A549 (cell line): ENCODE data around the gene ATL2. TPM values are rescaled to one million over a fixed set of nuclear protein-coding genes. Genes with fewer than 3 reads are reported as not detected.
A peak's percentile ranks its signal among the peaks of the same experiment; 100 is the strongest.
"Not testable (repeated sequence)": the region's sequence is repeated elsewhere in the genome, so short reads cannot be mapped to it uniquely, and the experiment has no call there.

Experiments used
- ATAC-seq, 2 experiments: fragments of 200-7000 bp in 1 of 2; fragments of >200 bp in 1 of 2; cut with Nextera tagmentation in 1 of 2; cut with Tn5 transposase in 1 of 2; 3 replicates each; pipeline versions ENCODE4 v1.8.0 to v1.9.1; 2018 to 2020; ENCODE audit warnings: mild to moderate bottlenecking in 1 of 2, moderate library complexity in 1 of 2
- CTCF ChIA-PET: fragments of 300-600 bp; sonication (Branson Sonifier 250); formaldehyde crosslinking; extraction: SDS; loops from one replicate; lab custom pipeline; 2021; ENCODE audit warnings: antibody characterized with exemption, inconsistent platforms; lab: Yijun Ruan, JAX
- POLR2A ChIA-PET: fragments of 350-600 bp; formaldehyde crosslinking; extraction: SDS; loops from one replicate; lab custom pipeline; 2021; ENCODE audit warnings: antibody characterized with exemption, inconsistent platforms; lab: Yijun Ruan, JAX
- DNase-seq, 2 experiments: peaks; one replicate each; pipeline versions ENCODE4 v3.0.0 to v3.0.0-alpha.2; 2011 to 2016; ENCODE audit warnings: low read depth in 1 of 2, low spot score in 1 of 2
- FAIRE-seq: peaks from 2 replicates; lab custom pipeline; 2011; peaks lifted over from hg19 to GRCh38; lab: Jason Lieb, UNC
- H3K27ac ChIP-seq, 2 experiments: fragments of >200 bp; sonication (Bioruptor Twin); formaldehyde crosslinking; 3 replicates each; pipeline ENCODE4 v1.5.1; 2016 to 2017
- H3K4me1 ChIP-seq: fragments of >200 bp; sonication (Bioruptor Twin); formaldehyde crosslinking; 3 replicates; pipeline ENCODE4 v1.6.1; 2016
- H3K4me2 ChIP-seq: fragments of >200 bp; sonication (Bioruptor Twin); formaldehyde crosslinking; 3 replicates; pipeline ENCODE4 v1.6.1; 2016
- H3K4me3 ChIP-seq: fragments of >200 bp; sonication (Bioruptor Twin); formaldehyde crosslinking; 3 replicates; pipeline ENCODE4 v1.5.1; 2016
- H3K9me3 ChIP-seq: fragments of >200 bp; sonication (Bioruptor Twin); formaldehyde crosslinking; 3 replicates; pipeline ENCODE4 v1.6.1; 2016
- CEBPB ChIP-seq, 2 experiments: fragments of >200 bp in 1 of 2; sonication (Bioruptor Twin) in 1 of 2; formaldehyde crosslinking in 1 of 2; IDR thresholded peaks; 2 replicates each; pipeline ENCODE4 v1.6.1; 2012 to 2016
- CHD2 ChIP-seq: fragments of 150-350 bp; IDR thresholded peaks from 2 replicates; pipeline ENCODE4 v1.6.1; 2014; ENCODE audit warnings: low read length; ENCODE audit not compliant: partially characterized antibody
- CTCF ChIP-seq: fragments of >200 bp; sonication (Bioruptor Twin); formaldehyde crosslinking; IDR thresholded peaks from 3 replicates; pipeline ENCODE4 v1.5.1; 2016
- ESRRA ChIP-seq: fragments of 150-350 bp; IDR thresholded peaks from 2 replicates; pipeline ENCODE4 v1.6.1; 2014; ENCODE audit warnings: mild to moderate bottlenecking, low read length, borderline replicate concordance
- FOSB ChIP-seq: fragments of 250-450 bp; sonication (Bioruptor Pico); IDR thresholded peaks from 2 replicates; pipeline ENCODE4 v1.5.0; 2020; ENCODE audit warnings: mild to moderate bottlenecking, moderate library complexity
- FOSL2 ChIP-seq, 2 experiments: fragments of 450-650 bp in 1 of 2; fragments of >200 bp in 1 of 2; sonication (Bioruptor Twin) in 1 of 2; formaldehyde crosslinking; IDR thresholded peaks; 2 replicates each; pipeline versions ENCODE4 v1.5.0 to v1.6.1; 2016 to 2020; ENCODE audit warnings: mild to moderate bottlenecking in 1 of 2, moderate library complexity in 1 of 2
- FOXS1 ChIP-seq: fragments of 250-450 bp; sonication (Bioruptor Pico); IDR thresholded peaks from 2 replicates; pipeline ENCODE4 v1.5.0; 2020; ENCODE audit warnings: mild to moderate bottlenecking, moderate library complexity
- GATA3 ChIP-seq: IDR thresholded peaks from 2 replicates; pipeline ENCODE4 v1.6.1; 2012; ENCODE audit warnings: borderline replicate concordance
- HOXB13 ChIP-seq: fragments of 250-450 bp; sonication (Bioruptor Pico); IDR thresholded peaks from 2 replicates; pipeline ENCODE4 v1.5.0; 2020; ENCODE audit warnings: low read depth, mild to moderate bottlenecking, moderate library complexity
- JUN ChIP-seq, 2 experiments: fragments of >200 bp; sonication (Bioruptor Twin); formaldehyde crosslinking; IDR thresholded peaks; 2 replicates in 1 of 2; 3 replicates in 1 of 2; pipeline ENCODE4 v1.6.1; 2016 to 2017
- MAFK ChIP-seq: fragments of 450-650 bp; IDR thresholded peaks from 2 replicates; pipeline ENCODE4 v1.6.1; 2014; ENCODE audit not compliant: partially characterized antibody
- MAZ ChIP-seq: fragments of 150-350 bp; IDR thresholded peaks from 2 replicates; pipeline ENCODE4 v1.6.1; 2014; ENCODE audit warnings: antibody characterized with exemption, low read depth, low read length, borderline replicate concordance
- MYC ChIP-seq: IDR thresholded peaks from 2 replicates; pipeline ENCODE4 v1.6.1; 2012; ENCODE audit warnings: mild to moderate bottlenecking, inconsistent platforms, low read length, improper control_type of control experiment, borderline replicate concordance
- NR3C1 ChIP-seq: fragments of >200 bp; sonication (Bioruptor Twin); formaldehyde crosslinking; IDR thresholded peaks from 3 replicates; pipeline ENCODE4 v1.6.1; 2017
- PHF8 ChIP-seq: fragments of 200-600 bp; sonication (generic); IDR thresholded peaks from 2 replicates; pipeline ENCODE4 v1.6.1; 2016; ENCODE audit warnings: low read depth, mild to moderate bottlenecking, antibody characterized with exemption, moderate library complexity, borderline replicate concordance
- POLR2A ChIP-seq: IDR thresholded peaks from 2 replicates; pipeline ENCODE4 v1.6.1; 2012; ENCODE audit warnings: mild to moderate bottlenecking, low read length
- POLR2AphosphoS2 ChIP-seq: conservative IDR thresholded peaks from 2 replicates; pipeline ENCODE4 v1.6.1; 2012; ENCODE audit warnings: low read length, improper control_type of control experiment, inconsistent platforms
- RAD21 ChIP-seq, 2 experiments: fragments of >200 bp in 1 of 2; sonication (Bioruptor Twin) in 1 of 2; formaldehyde crosslinking in 1 of 2; IDR thresholded peaks in 1 of 2; conservative IDR thresholded peaks in 1 of 2; 2 replicates in 1 of 2; 3 replicates in 1 of 2; pipeline ENCODE4 v1.6.1; 2012 to 2018; ENCODE audit warnings: inconsistent platforms in 1 of 2
- RNF2 ChIP-seq: fragments of 200-600 bp; sonication (generic); IDR thresholded peaks from 2 replicates; pipeline ENCODE4 v1.6.1; 2016; ENCODE audit warnings: low read depth, mild to moderate bottlenecking, antibody characterized with exemption, moderate library complexity, borderline replicate concordance
- SMC3 ChIP-seq: fragments of >200 bp; sonication (Bioruptor Twin); formaldehyde crosslinking; IDR thresholded peaks from 3 replicates; pipeline ENCODE4 v1.6.1; 2018; ENCODE audit warnings: inconsistent platforms
- USF2 ChIP-seq: fragments of 450-650 bp; IDR thresholded peaks from 2 replicates; pipeline ENCODE4 v1.6.1; 2014; ENCODE audit warnings: antibody characterized with exemption
- ZC3H11A ChIP-seq: fragments of 450-650 bp; IDR thresholded peaks from 2 replicates; pipeline ENCODE4 v1.6.1; 2014; ENCODE audit warnings: antibody characterized with exemption, mild to moderate bottlenecking
- ZFP36 ChIP-seq: fragments of 450-650 bp; IDR thresholded peaks from 2 replicates; pipeline ENCODE4 v1.6.1; 2014; ENCODE audit warnings: borderline replicate concordance; ENCODE audit not compliant: partially characterized antibody
- ZNF302 ChIP-seq: fragments of 250-450 bp; sonication (Bioruptor Pico); IDR thresholded peaks from 2 replicates; pipeline ENCODE4 v1.9.0; 2021; ENCODE audit warnings: inconsistent platforms, mild to moderate bottlenecking, moderate library complexity
- ZSCAN20 ChIP-seq: fragments of 250-450 bp; sonication (Bioruptor Pico); IDR thresholded peaks from 2 replicates; pipeline ENCODE4 v1.8.0; 2022; ENCODE audit warnings: mild to moderate bottlenecking, moderate library complexity
- WGBS: methylation state at CpG from one replicate; pipeline ENCODE4 v1.1.6; 2017; ENCODE audit errors: missing lambda C conversion rate; 5-methylcytosine and 5-hydroxymethylcytosine counted together
- polyA plus RNA-seq, 4 experiments: library from polyadenylated mRNA; depleted of rRNA in 3 of 4; stranded (reverse); fragments of >200 nt; fragmentation: RNase III in 1 of 4; extraction: RNeasy Plus Mini Kit Qiagen cat#74134 plus additional on column Dnase treatment in 1 of 4; gene quantifications; 2 replicates in 3 of 4; 3 replicates in 1 of 4; pipeline ENCODE4 v1.2.3, GENCODE V29; 2011 to 2017
- TF ChIP-seq, protein P1 (sequence below): IDR thresholded peaks from 2 replicates; pipeline ENCODE4 v1.6.1; 2012; ENCODE audit warnings: low read depth, borderline replicate concordance

ATL2 gene
- polyA plus RNA-seq, 2 of the 4 experiments (the other 2 are of a cell fraction) = 77.6 to 85.3 TPM

- H3K4me3 ChIP-seq = no peak overlapping the region
- FAIRE-seq (no peak), ATAC-seq (no peak), DNase-seq (no peak)
- no peak overlapping the region for H3K4me2 ChIP-seq
- no peak overlapping the region for H3K27ac ChIP-seq
- no peaks in the 10 kb centered on the region for H3K9me3 ChIP-seq
- H3K4me1 ChIP-seq = no peaks in the 10 kb centered on the region
- TF ChIP-seq MAZ = no peak
- TF ChIP-seq MAFK = peak; percentile 92
- POLR2A ChIA-PET = interaction anchor here (0.7 kb wide), 1 partner anchor 42 kb away, joined by 3 read pairs; no protein-coding TSS in a partner anchor
- CTCF ChIA-PET = interaction anchor here (0.6 to 1.7 kb wide), 4 partner anchors 54 to 932 kb away, joined by 3 to 5 read pairs (median 4); no protein-coding TSS in a partner anchor
These were observed 54.7 kb downstream of the ATL2 start for GRCh38 chr2:38322224-38322914.

DNA sequence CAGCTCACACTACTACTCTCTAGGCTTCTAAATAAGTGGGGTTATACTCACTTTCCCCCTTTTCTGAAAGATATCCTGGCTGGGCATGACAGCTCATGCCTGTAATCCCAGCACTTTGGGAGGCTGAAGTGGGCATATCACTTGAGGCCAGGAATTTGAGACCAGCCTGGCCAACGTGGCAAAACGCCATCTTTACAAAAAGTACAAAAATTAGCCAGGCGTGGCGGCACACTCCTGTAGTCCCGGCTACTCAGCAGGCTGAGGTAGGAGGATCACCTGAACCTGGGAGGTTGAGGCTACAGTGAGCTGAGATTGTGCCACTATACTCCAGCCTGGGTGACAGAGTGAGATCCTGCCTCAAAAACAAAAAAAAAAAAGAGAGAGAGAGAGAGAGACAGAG, 57.8 kb downstream of the ATL2 start:
- H3K27ac ChIP-seq, H3K4me3 ChIP-seq, ATAC-seq, H3K4me1 ChIP-seq, DNase-seq, H3K9me3 ChIP-seq, FAIRE-seq, H3K4me2 ChIP-seq: not testable (repeated sequence)
- 95% methylated on average over 5 of the region's 5 CpGs for WGBS
- CTCF ChIA-PET = interaction anchor here (0.7 to 6.4 kb wide), 4 partner anchors 27 to 407 kb away, joined by 3 to 107 read pairs (median 22); partner anchors contain the start of gene ATL2
- POLR2A ChIA-PET = interaction anchor here (0.7 kb wide), 1 partner anchor 189 kb away, joined by 3 read pairs; no protein-coding TSS in a partner anchor

DNA sequence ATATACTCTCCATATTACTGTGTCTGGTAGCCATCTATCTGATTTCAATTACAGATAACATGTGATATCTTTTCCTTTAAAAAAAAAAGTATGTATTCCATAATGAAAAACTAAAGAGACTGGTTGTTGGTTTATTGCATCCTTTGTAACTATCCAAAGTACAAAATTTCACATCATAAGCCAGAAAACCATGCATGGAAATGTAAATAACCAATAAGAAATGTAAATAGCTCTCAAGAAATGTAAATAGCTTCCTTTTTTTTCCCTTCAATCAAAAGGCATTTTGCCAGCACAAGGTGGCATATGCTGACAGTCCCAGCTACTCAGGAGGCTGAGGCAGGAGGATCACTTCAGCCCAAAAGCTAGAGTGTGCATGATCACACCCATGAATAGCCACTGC, 59.3 kb downstream of the ATL2 start:
- no peaks in the 10 kb centered on the region for H3K9me3 ChIP-seq
- no peak overlapping the region for H3K4me2 ChIP-seq
- H3K27ac ChIP-seq = no peak overlapping the region
- H3K4me3 ChIP-seq = no peak overlapping the region
- CTCF ChIA-PET = interaction anchor here (0.7 to 6.4 kb wide), 15 partner anchors 8 to 488 kb away, joined by 3 to 107 read pairs (median 4); partner anchors contain the start of gene ATL2
- H3K4me1 ChIP-seq = no peaks in the 10 kb centered on the region
- ATAC-seq (no peak), FAIRE-seq (no peak), DNase-seq (no peak)
- POLR2A ChIA-PET = interaction anchor here (1.4 kb wide), 1 partner anchor 434 kb away, joined by 3 read pairs; no protein-coding TSS in a partner anchor
- no peak for TF ChIP-seq CEBPB (IDR thresholded peaks at IDR 0.05)
- TF ChIP-seq ZC3H11A = no peak
- TF ChIP-seq ZNF302 (CRISPR knock-in tag) = no peak
- TF ChIP-seq CTCF = no peak
- TF ChIP-seq GATA3 = no peak
- TF ChIP-seq FOXS1 = no peak
- no peak for TF ChIP-seq RNF2
- TF ChIP-seq, protein P1, sequence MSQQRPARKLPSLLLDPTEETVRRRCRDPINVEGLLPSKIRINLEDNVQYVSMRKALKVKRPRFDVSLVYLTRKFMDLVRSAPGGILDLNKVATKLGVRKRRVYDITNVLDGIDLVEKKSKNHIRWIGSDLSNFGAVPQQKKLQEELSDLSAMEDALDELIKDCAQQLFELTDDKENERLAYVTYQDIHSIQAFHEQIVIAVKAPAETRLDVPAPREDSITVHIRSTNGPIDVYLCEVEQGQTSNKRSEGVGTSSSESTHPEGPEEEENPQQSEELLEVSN = no peak
- TF ChIP-seq CHD2 = no peak
- no peak for TF ChIP-seq ZSCAN20
- TF ChIP-seq JUN (IDR thresholded peaks at IDR 0.05) = no peak
- no peak for TF ChIP-seq MYC
- TF ChIP-seq ESRRA = no peak
- no peak for TF ChIP-seq POLR2A
- no peak for TF ChIP-seq NR3C1

DNA sequence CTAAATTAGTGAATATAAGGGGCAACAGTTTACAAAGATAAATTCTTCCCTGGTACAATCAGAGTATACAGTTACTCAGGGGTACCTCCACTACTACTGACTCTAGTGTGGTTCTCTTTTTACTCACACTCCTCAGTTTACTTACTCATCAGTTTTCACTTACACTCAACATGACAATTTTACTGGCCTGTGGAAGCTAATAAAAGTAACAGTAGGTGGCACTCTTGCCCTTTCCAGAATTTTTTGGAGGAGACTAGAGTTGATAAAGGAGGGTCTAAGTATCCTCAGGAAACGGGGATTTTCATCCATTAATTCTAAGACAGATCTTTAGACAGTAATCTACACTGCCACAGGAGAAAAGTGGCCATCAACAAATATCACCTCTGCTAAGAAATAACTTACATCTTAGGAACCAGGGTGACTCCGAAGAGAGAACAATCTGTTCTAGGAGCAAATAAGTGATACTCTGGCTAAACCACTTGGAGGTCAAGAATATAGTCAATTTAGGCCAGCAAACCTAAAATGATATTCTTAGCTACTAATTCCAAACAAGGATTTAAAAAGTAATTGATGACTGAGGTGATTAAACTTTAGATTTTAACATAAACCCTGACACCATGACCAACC, 61.3 kb downstream of the ATL2 start:
- ChIA-PET CTCF (interaction anchor here (0.6 to 6.4 kb wide), 81 partner anchors 9 to 509 kb away, joined by 3 to 107 read pairs (median 5); partner anchors contain the start of genes ATL2, HNRNPLL and SRSF7), POLR2A (interaction anchor here (1.5 to 1.7 kb wide), 2 partner anchors 60 to 435 kb away, joined by 3 to 6 read pairs; partner anchors contain the start of gene SRSF7)
- FAIRE-seq = no peak
- H3K27ac ChIP-seq = no peak overlapping the region
- H3K9me3 ChIP-seq = no peaks in the 10 kb centered on the region
- no peak overlapping the region for H3K4me2 ChIP-seq
- 50% methylated on average over 2 of the region's 2 CpGs for WGBS
- no peaks in the 10 kb centered on the region for H3K4me1 ChIP-seq
- H3K4me3 ChIP-seq = no peak overlapping the region
- DNase-seq = peak; percentile 58 to 64
- ATAC-seq = peak; percentile 93 to 94
- TF ChIP-seq RAD21 (conservative IDR thresholded peaks at IDR 0.05 in 1 of 2, IDR thresholded peaks at IDR 0.05 in 1 of 2) (peak; percentile 86 to 92), ZC3H11A (no peak), HOXB13 (CRISPR knock-in tag) (no peak), ZFP36 (no peak), NR3C1 (no peak), FOSL2 (IDR thresholded peaks at IDR 0.05) (no peak), FOSL2 (CRISPR knock-in tag; IDR thresholded peaks at IDR 0.05) (no peak), SMC3 (peak; percentile 83), PHF8 (no peak), USF2 (no peak), POLR2AphosphoS2 (no peak), RNF2 (no peak), MAFK (peak; percentile 96), FOSB (no peak), POLR2A (no peak)
